BLaER1 (cell line): ENCODE data around the gene SCN3B.
"Not testable (repeated sequence)": the region's sequence is repeated elsewhere in the genome, so short reads cannot be mapped to it uniquely, and the experiment has no call there.

ENCODE experiments used
- H3K27ac ChIP-seq: shearing (Covaris generic); formaldehyde crosslinking; 2 replicates; pipeline ENCODE4 v1.8.1; 2022
- H3K27me3 ChIP-seq: shearing (Covaris generic); formaldehyde crosslinking; 2 replicates; pipeline ENCODE4 v1.8.1; 2022
- H3K36me3 ChIP-seq: shearing (Covaris generic); formaldehyde crosslinking; 2 replicates; pipeline ENCODE4 v1.8.1; 2022
- H3K4me1 ChIP-seq: shearing (Covaris generic); formaldehyde crosslinking; 2 replicates; pipeline ENCODE4 v1.8.1; 2022
- H3K4me2 ChIP-seq: shearing (Covaris generic); formaldehyde crosslinking; 2 replicates; pipeline ENCODE4 v1.8.1; 2022
- H3K4me3 ChIP-seq: shearing (Covaris generic); formaldehyde crosslinking; 2 replicates; pipeline ENCODE4 v1.8.1; 2022
- H3K9ac ChIP-seq: shearing (Covaris generic); formaldehyde crosslinking; 2 replicates; pipeline ENCODE4 v1.8.1; 2022
- H3K9me3 ChIP-seq: shearing (Covaris generic); formaldehyde crosslinking; 2 replicates; pipeline ENCODE4 v1.8.1; 2022
- H4K20me1 ChIP-seq: shearing (Covaris generic); formaldehyde crosslinking; 2 replicates; pipeline ENCODE4 v1.8.1; 2022
- Cebpa-rat ChIP-seq: shearing (Covaris generic); IDR thresholded peaks from 2 replicates; pipeline ENCODE4 v1.8.1; 2022

SCN3B gene

DNA sequence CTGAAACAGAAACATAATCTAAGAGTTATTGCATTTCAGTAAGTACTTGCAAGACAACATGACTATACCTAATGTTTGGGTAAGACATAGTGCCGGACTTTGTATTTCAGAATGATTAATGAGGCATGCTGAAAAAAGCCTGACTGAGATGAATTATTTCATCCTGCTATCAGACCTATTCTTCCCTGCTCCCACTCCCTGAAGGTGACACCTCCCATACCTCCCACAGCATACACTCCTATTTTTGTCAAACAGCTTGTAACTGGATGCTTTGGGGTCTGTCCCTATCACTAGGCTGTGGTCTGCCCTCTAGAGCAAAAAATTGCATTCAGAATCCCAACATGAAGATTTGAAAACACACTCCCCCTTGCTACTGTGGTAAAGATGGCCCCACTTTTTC is 10.9 kb upstream of the SCN3B start:
- Histone ChIP-seq H3K9me3 (peaks cover 37% of the 10 kb centered on the region), H3K4me2 (no peak overlapping the region), H3K36me3 (no peaks in the 10 kb centered on the region), H3K4me1 (peaks cover 5% of the 10 kb centered on the region), H4K20me1 (no peaks in the 10 kb centered on the region), H3K4me3 (no peak overlapping the region), H3K27me3 (no peaks in the 10 kb centered on the region), H3K9ac (no peak overlapping the region), H3K27ac (no peak overlapping the region)
- no peak for TF ChIP-seq Cebpa-rat

DNA sequence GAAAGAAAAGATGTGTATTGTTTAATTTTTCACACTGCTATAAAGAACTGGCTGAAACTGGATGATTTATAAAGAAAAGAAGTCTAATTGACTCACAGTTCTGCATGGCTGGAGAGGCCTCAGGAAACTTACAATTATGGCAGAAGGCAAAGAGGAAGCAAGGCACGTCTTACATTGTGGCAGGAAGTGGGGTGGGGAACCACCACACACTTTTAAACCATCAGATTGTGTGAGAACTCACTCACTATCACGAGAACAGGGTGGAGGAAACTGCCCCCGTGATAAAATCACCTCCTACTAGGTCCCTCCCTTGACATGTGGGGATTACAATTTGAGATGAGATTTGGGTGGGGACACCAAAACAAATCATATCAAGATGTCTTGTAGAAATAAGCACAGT is 5.5 kb upstream of the SCN3B start:
- not testable (repeated sequence) for H3K4me3 ChIP-seq, H3K9ac ChIP-seq
- H3K4me2 ChIP-seq, result peak overlapping the region; percentile 54

GRCh38 chr11:123659311-123659710 is 4.9 kb upstream of the SCN3B start:
- peaks cover 48% of the 10 kb centered on the region for H3K9me3 ChIP-seq
- no peaks in the 10 kb centered on the region for H3K36me3 ChIP-seq
- no peak for TF ChIP-seq Cebpa-rat
- no peak overlapping the region for H3K9ac ChIP-seq
- H3K27ac ChIP-seq, result no peak overlapping the region
- H3K27me3 ChIP-seq, result peaks cover 5% of the 10 kb centered on the region; the same call in 1 of the 2 replicates
- H3K4me1 ChIP-seq, result peaks cover 30% of the 10 kb centered on the region
- H3K4me3 ChIP-seq, result no peak overlapping the region; the same call in 1 of the 2 replicates
- no peaks in the 10 kb centered on the region for H4K20me1 ChIP-seq
- H3K4me2 ChIP-seq, result peak overlapping the region; percentile 54

More for the DNA sequence above, 5.5 kb upstream of the SCN3B start:
- Histone ChIP-seq H3K4me1 (peaks cover 25% of the 10 kb centered on the region), H3K9me3 (peaks cover 47% of the 10 kb centered on the region)
- not testable (repeated sequence) for H3K36me3 ChIP-seq, H3K27me3 ChIP-seq, H4K20me1 ChIP-seq, H3K27ac ChIP-seq

DNA sequence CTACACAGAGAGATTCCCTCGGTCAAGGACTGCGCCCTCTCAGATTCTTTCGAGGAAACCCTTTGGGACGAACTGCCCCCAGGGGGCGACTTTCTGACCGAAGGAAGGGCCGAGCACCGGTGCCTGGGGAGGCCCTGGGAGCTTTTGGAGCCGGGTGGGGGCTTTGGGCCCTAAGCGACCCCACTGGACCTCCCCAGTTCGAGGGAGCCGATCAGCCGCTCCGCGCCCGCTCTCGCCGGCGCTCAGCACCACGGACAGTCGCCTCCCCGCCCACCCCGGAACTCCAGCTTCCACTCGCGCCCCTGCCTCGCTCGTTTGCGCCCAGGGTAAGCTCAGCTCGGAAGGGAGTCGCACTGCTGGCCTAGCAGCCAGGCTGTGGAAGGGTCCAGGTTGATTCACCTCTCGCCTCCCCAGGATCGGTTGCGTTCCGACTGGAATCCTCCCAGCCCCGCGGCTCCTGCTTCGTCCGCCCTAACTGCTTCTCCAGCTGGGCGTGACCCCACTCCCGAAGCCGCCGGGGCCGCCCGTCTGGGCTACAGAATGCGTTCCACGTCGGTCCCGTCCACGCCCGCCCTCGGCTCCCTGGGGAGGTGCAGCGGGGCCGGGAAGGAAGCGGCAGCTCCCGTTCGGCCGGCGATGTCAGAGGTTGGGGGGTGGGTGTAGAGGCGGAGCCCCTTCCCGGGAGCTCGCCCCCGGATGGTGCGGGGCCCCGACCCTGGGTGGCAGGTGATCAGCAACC is 428 bp downstream of the SCN3B start:
- Histone ChIP-seq H3K4me3 (peak overlapping the region; percentile 69), H3K27ac (no peak overlapping the region), H3K9me3 (0 out of 2 replicates have a peak, but pooled peaks cover 7% of the 10 kb centered on the region), H3K4me1 (peaks cover 20% of the 10 kb centered on the region), H3K27me3 (peaks cover 25% of the 10 kb centered on the region), H3K36me3 (no peaks in the 10 kb centered on the region), H3K4me2 (peak overlapping the region; percentile 95), H3K9ac (0 out of 2 replicates have a peak overlapping the region, but pooled peaks have one; percentile 18), H4K20me1 (no peaks in the 10 kb centered on the region)
- no peak for TF ChIP-seq Cebpa-rat

DNA sequence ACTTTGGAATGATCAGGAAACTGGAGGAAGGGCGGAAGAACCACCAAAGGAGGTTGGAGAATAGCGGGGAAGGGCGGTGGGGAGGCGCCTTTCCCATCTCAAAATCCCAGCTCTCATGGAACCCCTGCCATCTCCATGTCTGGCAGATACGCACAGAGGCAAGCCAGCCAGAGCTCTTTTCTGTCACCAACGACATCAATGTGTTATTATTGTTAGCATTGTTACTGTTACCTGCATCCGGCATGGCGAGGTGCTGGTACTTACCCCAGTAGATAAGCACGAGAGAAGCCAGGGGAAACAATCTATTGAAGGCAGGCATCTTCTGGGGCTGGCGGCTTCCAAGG is 969 bp downstream of the SCN3B start:
- no peak for TF ChIP-seq Cebpa-rat
- Histone ChIP-seq H4K20me1 (no peaks in the 10 kb centered on the region), H3K27me3 (peaks cover 25% of the 10 kb centered on the region), H3K9ac (no peak overlapping the region), H3K36me3 (no peaks in the 10 kb centered on the region), H3K4me1 (peaks cover 20% of the 10 kb centered on the region), H3K27ac (no peak overlapping the region), H3K4me3 (no peak overlapping the region; the same call in 1 of the 2 replicates), H3K9me3 (0 out of 2 replicates have a peak, but pooled peaks cover 5% of the 10 kb centered on the region), H3K4me2 (peak overlapping the region; percentile 95)

- H3K27ac ChIP-seq, result no peak overlapping the region
- no peaks in the 10 kb centered on the region for H3K36me3 ChIP-seq
- TF ChIP-seq Cebpa-rat, result no peak
- H3K4me1 ChIP-seq, result peaks cover 22% of the 10 kb centered on the region
- H3K9ac ChIP-seq, result no peak overlapping the region
- H3K4me2 ChIP-seq, result no peak overlapping the region
- 0 out of 2 replicates have a peak, but pooled peaks cover 5% of the 10 kb centered on the region for H3K9me3 ChIP-seq
- H3K4me3 ChIP-seq, result no peak overlapping the region
- peaks cover 25% of the 10 kb centered on the region for H3K27me3 ChIP-seq
- H4K20me1 ChIP-seq, result no peaks in the 10 kb centered on the region
These were observed 1.8 kb downstream of the SCN3B start for GRCh38 chr11:123652599-123652998.

DNA sequence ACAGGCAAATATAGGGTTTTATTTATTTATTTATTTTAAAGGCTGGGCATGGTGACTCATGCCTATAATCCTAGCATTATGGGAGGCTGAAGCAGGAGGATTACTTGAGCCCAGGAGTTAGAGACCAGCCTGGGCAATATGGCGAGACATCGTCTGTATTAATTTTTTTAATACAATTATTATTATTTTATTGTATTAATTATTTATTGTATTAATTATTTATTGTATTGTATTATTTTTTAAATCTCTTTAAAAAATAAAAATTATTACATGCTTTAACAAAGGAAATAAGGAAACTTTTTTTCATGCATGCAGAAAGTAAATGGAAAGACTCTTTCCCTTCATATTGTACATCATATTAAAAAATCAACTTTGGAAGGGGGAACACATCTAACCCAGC is 3.5 kb downstream of the SCN3B start:
- Histone ChIP-seq H3K4me1 (peaks cover 22% of the 10 kb centered on the region), H3K9ac (no peak overlapping the region), H3K36me3 (no peaks in the 10 kb centered on the region), H3K27ac (no peak overlapping the region), H3K9me3 (0 out of 2 replicates have a peak, but pooled peaks cover 5% of the 10 kb centered on the region), H4K20me1 (no peaks in the 10 kb centered on the region), H3K4me2 (no peak overlapping the region), H3K27me3 (peaks cover 25% of the 10 kb centered on the region), H3K4me3 (no peak overlapping the region)
- no peak for TF ChIP-seq Cebpa-rat

- Histone ChIP-seq H3K9me3 (no peaks in the 10 kb centered on the region), H3K36me3 (no peaks in the 10 kb centered on the region), H3K27me3 (no peaks in the 10 kb centered on the region), H3K9ac (no peak overlapping the region), H3K27ac (no peak overlapping the region), H3K4me1 (peaks cover 20% of the 10 kb centered on the region; the same call in 1 of the 2 replicates), H4K20me1 (no peaks in the 10 kb centered on the region), H3K4me2 (peak overlapping the region; percentile 15), H3K4me3 (no peak overlapping the region)
- TF ChIP-seq Cebpa-rat, result no peak
These were observed 9.0 kb downstream of the SCN3B start for GRCh38 chr11:123645286-123645975.

- Histone ChIP-seq H3K4me2 (no peak overlapping the region), H3K36me3 (no peaks in the 10 kb centered on the region), H3K27me3 (no peaks in the 10 kb centered on the region), H3K27ac (no peak overlapping the region; the same call in 1 of the 2 replicates), H3K4me1 (peaks cover 11% of the 10 kb centered on the region; the same call in 1 of the 2 replicates), H3K9me3 (no peaks in the 10 kb centered on the region), H3K4me3 (no peak overlapping the region), H4K20me1 (no peaks in the 10 kb centered on the region), H3K9ac (no peak overlapping the region)
- no peak for TF ChIP-seq Cebpa-rat
These were observed 12.0 kb downstream of the SCN3B start for GRCh38 chr11:123642435-123642834.

GRCh38 chr11:123641495-123641840 is 13.0 kb downstream of the SCN3B start:
- Histone ChIP-seq H3K4me3 (no peak overlapping the region), H3K27me3 (no peaks in the 10 kb centered on the region), H3K9me3 (no peaks in the 10 kb centered on the region), H3K27ac (no peak overlapping the region), H4K20me1 (no peaks in the 10 kb centered on the region), H3K36me3 (no peaks in the 10 kb centered on the region), H3K9ac (no peak overlapping the region), H3K4me1 (peaks cover 11% of the 10 kb centered on the region; the same call in 1 of the 2 replicates), H3K4me2 (no peak overlapping the region)
- TF ChIP-seq Cebpa-rat, result no peak
